GM19023 (cell line): ENCODE measurements around the gene MIB2.

Experiments
- ATAC-seq: cut with Tn5 transposase; IDR thresholded peaks from one replicate; pipeline ENCODE4 v1.9.1; 2021; ENCODE audit warnings: mild to moderate bottlenecking, moderate library complexity; ENCODE audit not compliant: unreplicated experiment

Gene MIB2

GRCh38 chr1:1598051-1598719 lies 17.1 kb upstream of the MIB2 start:
- no peak for ATAC-seq

GRCh38 chr1:1598720-1599029 lies 16.6 kb upstream of the MIB2 start:
- no peak for ATAC-seq

GRCh38 chr1:1599030-1599934 lies 16.0 kb upstream of the MIB2 start:
- no peak for ATAC-seq

- no peak for ATAC-seq
Observed at GRCh38 chr1:1599935-1600860, 15.1 kb upstream of the MIB2 start, which contains the start of gene FNDC10. FNDC10 (minus strand) TSS chr1:1600135; CDS start chr1:1600015, 120 bp downstream.

- no peak for ATAC-seq
Observed at GRCh38 chr1:1600861-1601563, 14.3 kb upstream of the MIB2 start.

- ATAC-seq: no peak
Observed at GRCh38 chr1:1601564-1602303, 13.6 kb upstream of the MIB2 start.

- no peak for ATAC-seq
Observed at GRCh38 chr1:1602304-1602967, 12.9 kb upstream of the MIB2 start.

- no peak for ATAC-seq
Observed at GRCh38 chr1:1602968-1603506, 12.3 kb upstream of the MIB2 start.

- no peak for ATAC-seq
Observed at GRCh38 chr1:1603671-1604373, 11.5 kb upstream of the MIB2 start.

GRCh38 chr1:1604374-1605033 lies 10.8 kb upstream of the MIB2 start:
- no peak for ATAC-seq

- ATAC-seq: no peak
Observed at GRCh38 chr1:1605034-1605591, 10.2 kb upstream of the MIB2 start.

- no peak for ATAC-seq
Observed at GRCh38 chr1:1605724-1606123, 9.6 kb upstream of the MIB2 start.

GRCh38 chr1:1606232-1606631 lies 9.1 kb upstream of the MIB2 start:
- no peak for ATAC-seq

- no peak for ATAC-seq
Observed at GRCh38 chr1:1609822-1610485, 5.3 kb upstream of the MIB2 start.

- no peak for ATAC-seq
Observed at GRCh38 chr1:1610796-1611195, 4.5 kb upstream of the MIB2 start.

- ATAC-seq: no peak
Observed at GRCh38 chr1:1612104-1612400, 3.2 kb upstream of the MIB2 start.

- ATAC-seq: no peak
Observed at GRCh38 chr1:1613509-1614082, 1.7 kb upstream of the MIB2 start.
